GM19328 (cell line): ENCODE measurements around the gene TEX26.
"Not testable (repeated sequence)": the region's sequence is repeated elsewhere in the genome, so short reads cannot be mapped to it uniquely, and the experiment has no call there.

Experiments used
- ATAC-seq: cut with Tn5 transposase; IDR thresholded peaks from one replicate; pipeline ENCODE4 v1.9.1; 2021; ENCODE audit warnings: mild to moderate bottlenecking, moderate library complexity; ENCODE audit not compliant: unreplicated experiment

TEX26 gene

GRCh38 chr13:30918662-30919405, 13.6 kb upstream of the TEX26 start:
- no peak for ATAC-seq

- no peak for ATAC-seq
Observed at GRCh38 chr13:30920162-30920909, 12.1 kb upstream of the TEX26 start.

- ATAC-seq: no peak
Observed at GRCh38 chr13:30923418-30923817, 9.0 kb upstream of the TEX26 start.

- ATAC-seq: no peak
Observed at GRCh38 chr13:30924721-30925120, 7.7 kb upstream of the TEX26 start.

- no peak for ATAC-seq
Observed at GRCh38 chr13:30925429-30925828, 7.0 kb upstream of the TEX26 start.

- ATAC-seq: no peak
Observed at GRCh38 chr13:30926781-30927180, 5.7 kb upstream of the TEX26 start.

GRCh38 chr13:30927188-30927587, 5.3 kb upstream of the TEX26 start:
- not testable (repeated sequence) for ATAC-seq

- ATAC-seq: no peak
Observed at GRCh38 chr13:30927595-30927994, 4.9 kb upstream of the TEX26 start.

- no peak for ATAC-seq
Observed at GRCh38 chr13:30928978-30929377, 3.5 kb upstream of the TEX26 start.

- ATAC-seq: no peak
Observed at GRCh38 chr13:30933354-30933670, 856 bp downstream of the TEX26 start.

- ATAC-seq: no peak
Observed at GRCh38 chr13:30934381-30934780, 1.9 kb downstream of the TEX26 start.

- no peak for ATAC-seq
Observed at GRCh38 chr13:30934803-30935202, 2.3 kb downstream of the TEX26 start.

GRCh38 chr13:30936971-30937370, 4.5 kb downstream of the TEX26 start:
- ATAC-seq: no peak

- no peak for ATAC-seq
Observed at GRCh38 chr13:30943881-30944280, 11.4 kb downstream of the TEX26 start.

GRCh38 chr13:30957258-30957943, 24.9 kb downstream of the TEX26 start:
- no peak for ATAC-seq

GRCh38 chr13:30959678-30960077, 27.2 kb downstream of the TEX26 start:
- no peak for ATAC-seq

- no peak for ATAC-seq
Observed at GRCh38 chr13:30963791-30964190, 31.3 kb downstream of the TEX26 start.

- ATAC-seq: no peak
Observed at GRCh38 chr13:30965380-30965779, 32.9 kb downstream of the TEX26 start.

GRCh38 chr13:30966101-30966500, 33.6 kb downstream of the TEX26 start:
- no peak for ATAC-seq

- ATAC-seq: no peak
Observed at GRCh38 chr13:30968846-30969245, 36.4 kb downstream of the TEX26 start.

- ATAC-seq: no peak
Observed at GRCh38 chr13:30971575-30971974, 39.1 kb downstream of the TEX26 start.

- no peak for ATAC-seq
Observed at GRCh38 chr13:30972888-30973377, 40.5 kb downstream of the TEX26 start.
